NCI-H510A (cell line): ENCODE data around the gene ZNF175.
"Not testable (repeated sequence)": the region's sequence is repeated elsewhere in the genome, so short reads cannot be mapped to it uniquely, and the experiment has no call there.

ENCODE experiments used
- DNase-seq: peaks from one replicate; lab custom pipeline; 2025; lab: John Stamatoyannopoulos, UW

ZNF175 gene

DNA sequence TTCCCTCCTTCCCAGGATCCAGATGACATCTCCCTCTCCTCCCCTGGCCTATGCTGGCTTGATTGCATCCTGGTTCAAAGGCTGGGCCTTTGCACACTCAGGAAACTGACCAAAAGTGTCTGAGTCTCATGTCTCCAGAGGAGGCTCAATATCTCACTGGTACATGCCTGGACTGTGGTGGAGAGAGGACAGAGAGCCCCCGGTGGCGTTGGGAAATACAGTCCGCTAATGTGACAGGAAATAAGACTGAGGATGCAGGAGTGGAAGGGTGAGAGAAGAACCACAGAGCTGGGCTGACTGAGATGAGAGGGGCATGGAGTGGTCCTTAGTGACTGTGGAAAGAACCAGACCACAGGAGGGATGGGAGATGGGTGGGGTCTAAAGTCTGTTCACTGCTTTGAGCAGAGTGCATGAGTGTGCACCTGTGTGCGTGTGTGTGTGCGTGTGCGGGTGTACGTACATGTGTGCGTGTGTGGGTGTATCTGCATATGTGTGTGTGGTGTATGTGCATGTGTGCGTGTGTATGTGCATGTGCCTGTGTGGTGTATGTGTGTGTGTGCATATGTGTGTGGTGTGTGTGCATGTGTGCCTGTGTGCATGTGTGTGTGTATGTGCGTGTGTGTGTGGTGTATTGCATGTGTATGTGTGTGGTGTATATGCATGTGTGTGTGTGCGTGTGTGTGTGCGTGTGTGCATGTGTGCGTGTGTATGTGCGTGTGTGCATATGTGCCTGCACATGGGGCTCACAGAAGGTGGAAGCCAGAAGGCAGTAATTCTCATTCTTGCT, 57.3 kb downstream of the ZNF175 start:
- DNase-seq = no peak

DNA sequence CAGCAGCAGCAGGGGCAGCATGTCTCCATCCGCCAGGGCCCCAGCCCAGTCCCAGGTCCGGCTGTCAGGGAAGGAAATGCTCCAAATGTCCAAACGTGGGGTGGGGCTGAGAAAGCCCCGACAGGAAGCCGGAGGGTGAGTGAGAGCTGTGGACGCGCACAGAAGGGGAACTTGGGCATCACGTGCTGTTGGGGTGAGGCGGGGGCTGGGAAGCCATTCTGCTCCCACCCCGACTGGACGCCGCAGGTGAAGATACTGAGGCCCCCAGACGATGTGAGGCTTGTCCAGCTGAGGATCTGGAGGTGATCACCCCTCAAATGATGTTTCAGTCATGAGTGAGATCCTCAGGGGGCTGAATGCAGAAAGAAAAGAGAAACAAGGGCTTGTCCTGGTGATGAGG, 59.2 kb downstream of the ZNF175 start, which contains the start of gene SIGLEC5:
TSS of gene SIGLEC5 (minus strand) at position 87 of the 400 bp plus-strand sequence. CDS start at position 21, 66 bp downstream.
- DNase-seq = not testable (repeated sequence)

- no peak for DNase-seq
Measured at GRCh38 chr19:51632126-51632525, 61.0 kb downstream of the ZNF175 start.

- DNase-seq = no peak
Measured at GRCh38 chr19:51637362-51637978, 66.4 kb downstream of the ZNF175 start.

DNA sequence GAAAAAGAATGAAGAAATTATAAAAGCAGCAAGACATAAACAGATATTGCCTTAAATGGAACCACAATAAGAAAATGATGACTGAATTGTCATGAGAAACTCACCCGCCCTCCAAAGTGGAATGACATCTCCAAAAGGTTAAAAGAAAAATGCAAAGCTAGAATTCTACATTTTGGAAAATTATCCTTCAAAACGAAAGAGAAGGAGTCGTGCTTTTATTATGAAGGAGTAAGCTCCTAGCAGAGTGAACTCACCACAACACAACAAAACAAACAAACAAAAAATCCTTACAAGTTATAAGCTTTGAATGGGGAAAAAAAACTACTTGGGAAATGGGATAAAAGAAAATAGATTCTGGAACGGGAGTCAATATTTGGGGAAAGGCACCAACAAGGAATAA, 68.8 kb downstream of the ZNF175 start:
- DNase-seq = no peak

DNA sequence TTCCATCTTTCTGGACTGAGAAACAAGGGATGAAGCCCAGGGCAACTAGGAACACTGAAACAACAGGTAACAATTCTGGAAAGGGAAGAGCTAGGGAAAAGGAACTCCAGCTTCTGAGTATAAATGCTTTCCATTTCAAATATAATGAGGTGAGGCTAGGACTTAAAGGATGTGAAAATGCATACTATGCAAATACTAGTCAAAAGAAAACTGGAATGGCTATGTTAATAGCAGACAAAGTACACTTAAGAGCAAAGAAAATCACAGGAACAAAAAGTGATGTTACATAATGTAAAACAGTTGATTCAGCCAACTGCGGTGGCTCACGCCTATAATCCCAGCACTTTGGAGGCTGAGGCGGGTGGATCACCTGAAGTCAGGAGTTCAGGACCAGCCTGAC, 69.3 kb downstream of the ZNF175 start:
- no peak for DNase-seq

GRCh38 chr19:51641648-51642047, 70.6 kb downstream of the ZNF175 start:
- DNase-seq = no peak
